GM19438 (cell line): Measurements from ENCODE around the gene CD84.
"Not testable (repeated sequence)": the region's sequence is repeated elsewhere in the genome, so short reads cannot be mapped to it uniquely, and the experiment has no call there.

Experiments used
- ATAC-seq: cut with Tn5 transposase; IDR thresholded peaks from one replicate; pipeline ENCODE4 v1.9.1; 2021; ENCODE audit warnings: low read depth; ENCODE audit not compliant: unreplicated experiment

Gene CD84

DNA sequence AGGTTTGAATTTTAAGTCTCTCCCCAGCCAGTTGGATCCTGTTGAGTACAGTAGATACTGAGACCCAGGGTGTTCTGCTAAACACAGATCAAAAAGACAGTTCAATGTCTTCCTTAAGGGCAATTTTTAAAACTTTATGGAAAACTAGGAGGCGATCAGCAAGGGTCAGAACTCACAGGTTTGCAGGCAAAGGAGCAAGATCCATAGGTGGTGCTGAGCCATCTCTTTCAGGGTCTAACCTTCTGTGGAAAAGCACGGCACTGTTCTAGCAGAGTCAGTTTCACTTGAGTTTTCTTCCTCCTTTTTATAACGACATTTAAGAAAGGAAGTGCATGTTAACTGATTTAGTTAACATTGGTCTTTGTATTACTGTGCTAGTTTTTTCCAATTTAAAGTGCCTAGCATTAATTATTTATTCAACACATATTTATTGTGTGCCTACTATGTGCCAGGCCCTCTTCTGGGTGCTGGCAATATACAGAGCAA lies at the start of gene CD84:
Gene CD84, minus strand, starts transcription at position 281 of the 486 bp plus-strand sequence. Its CDS starts 59 bp downstream, at position 222.
- ATAC-seq: no peak

GRCh38 chr1:160628799-160629263 lies 49.5 kb upstream of the CD84 start:
- ATAC-seq: no peak

- not testable (repeated sequence) for ATAC-seq
These were observed 48.5 kb upstream of the CD84 start for GRCh38 chr1:160627677-160628289.

GRCh38 chr1:160626509-160627342 lies 47.4 kb upstream of the CD84 start:
- ATAC-seq: no peak

- ATAC-seq: no peak
These were observed 46.6 kb upstream of the CD84 start for GRCh38 chr1:160625725-160626498.

- no peak for ATAC-seq
These were observed 46.0 kb upstream of the CD84 start for GRCh38 chr1:160625321-160625720.

DNA sequence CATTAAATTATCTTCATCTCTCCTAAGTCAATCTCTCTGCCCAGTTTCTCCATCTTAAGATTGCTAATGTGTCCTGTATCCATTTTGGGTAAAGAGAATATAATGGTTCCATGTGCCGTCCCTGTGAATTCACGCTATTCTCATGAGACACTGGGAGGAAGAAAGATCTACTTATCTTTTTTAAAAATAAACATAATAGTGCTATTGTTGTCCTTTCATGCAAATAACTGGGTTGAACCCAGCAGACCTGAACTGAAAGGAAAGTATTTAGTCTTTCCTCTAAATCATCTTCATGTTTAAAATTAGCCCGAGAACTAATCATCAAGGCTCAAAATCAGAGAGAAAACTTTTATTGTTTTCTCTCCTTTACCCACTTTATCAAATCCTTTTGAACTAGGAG lies 45.2 kb upstream of the CD84 start:
- ATAC-seq: no peak

DNA sequence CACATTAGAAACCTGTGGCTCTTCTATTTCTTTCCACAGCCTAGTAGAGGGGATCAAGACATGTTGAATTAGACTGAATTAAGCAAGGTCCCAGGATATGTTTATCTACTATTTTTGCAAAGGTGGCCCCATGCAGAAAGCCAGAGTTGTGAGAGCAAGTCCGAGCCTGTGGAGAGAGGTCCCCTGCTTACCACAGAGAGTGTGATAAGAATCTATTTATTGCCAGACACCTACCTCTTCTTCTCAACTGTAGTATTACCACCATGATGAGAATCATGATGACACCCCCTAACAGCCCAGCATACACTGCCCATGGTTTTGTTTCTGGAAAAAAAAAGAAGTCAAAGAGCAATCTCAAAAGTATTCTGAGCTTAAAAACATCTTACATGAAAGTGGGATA lies 44.6 kb upstream of the CD84 start:
- no peak for ATAC-seq

- ATAC-seq: no peak
These were observed 43.9 kb upstream of the CD84 start for GRCh38 chr1:160623227-160623633.

DNA sequence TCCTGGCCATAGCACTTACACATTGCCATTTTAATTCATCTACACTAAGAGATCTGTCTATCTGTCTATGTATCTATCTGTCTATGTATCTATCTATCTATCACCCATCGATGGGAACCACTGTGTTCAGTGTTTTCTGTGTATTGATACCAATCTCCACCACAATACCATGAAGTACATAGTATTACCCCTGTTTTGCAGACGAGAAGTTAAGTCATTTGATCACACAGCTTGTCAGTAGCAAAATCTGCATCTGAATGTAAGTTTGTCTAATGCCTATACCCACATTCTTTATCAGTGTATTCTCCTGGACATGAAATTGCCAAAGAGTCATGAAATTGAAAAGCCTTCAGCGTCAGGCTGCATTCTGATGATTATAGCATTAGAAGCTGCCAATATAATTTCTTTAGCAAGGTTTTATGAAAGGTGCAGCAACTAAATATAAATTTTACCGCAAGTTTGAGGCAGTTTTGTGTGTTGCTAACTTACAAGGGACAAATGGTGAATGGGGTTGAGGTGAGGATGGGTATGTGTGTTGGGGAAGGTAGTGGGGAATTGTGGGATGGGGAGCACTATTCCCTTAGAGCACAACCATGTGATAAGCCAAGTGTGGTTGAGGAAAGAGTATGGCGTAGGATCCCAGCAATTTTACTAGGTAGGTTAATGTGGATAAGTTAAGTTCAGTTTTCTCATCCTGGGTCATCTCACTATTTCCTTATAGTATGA lies 43.4 kb upstream of the CD84 start:
- ATAC-seq: no peak

GRCh38 chr1:160621633-160622413 lies 42.5 kb upstream of the CD84 start:
- no peak for ATAC-seq

DNA sequence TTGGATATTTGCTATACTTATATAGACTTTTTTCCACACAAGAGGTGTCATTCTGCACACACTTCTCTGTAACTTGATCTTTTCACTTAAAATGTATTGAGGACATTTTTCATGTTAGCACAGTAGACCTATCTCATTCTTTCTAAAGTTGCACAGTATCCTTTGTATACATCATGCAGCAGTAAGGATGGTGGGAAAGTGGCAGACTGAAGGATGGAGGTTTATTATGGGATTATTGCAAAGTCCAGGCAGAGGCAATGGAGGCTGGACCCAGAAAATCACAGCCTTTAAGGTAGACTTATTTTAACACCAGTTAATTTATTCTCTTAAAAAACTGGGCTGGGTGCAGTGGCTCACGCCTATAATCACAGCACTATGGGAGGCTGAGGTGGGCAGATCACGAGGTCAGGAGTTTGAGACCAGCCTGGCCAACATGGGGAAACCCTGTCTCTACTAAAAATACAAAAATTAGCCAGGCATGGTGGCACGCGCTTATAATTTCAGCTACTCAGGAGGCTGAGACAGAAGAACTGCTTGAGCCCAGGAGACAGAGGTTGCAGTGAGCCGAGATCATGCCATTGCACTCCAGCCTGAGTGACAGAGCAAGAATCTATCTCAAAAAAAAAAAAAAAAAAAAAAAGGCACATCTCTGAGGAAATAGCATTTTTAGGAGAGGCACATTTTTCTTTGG lies 41.8 kb upstream of the CD84 start:
- no peak for ATAC-seq

DNA sequence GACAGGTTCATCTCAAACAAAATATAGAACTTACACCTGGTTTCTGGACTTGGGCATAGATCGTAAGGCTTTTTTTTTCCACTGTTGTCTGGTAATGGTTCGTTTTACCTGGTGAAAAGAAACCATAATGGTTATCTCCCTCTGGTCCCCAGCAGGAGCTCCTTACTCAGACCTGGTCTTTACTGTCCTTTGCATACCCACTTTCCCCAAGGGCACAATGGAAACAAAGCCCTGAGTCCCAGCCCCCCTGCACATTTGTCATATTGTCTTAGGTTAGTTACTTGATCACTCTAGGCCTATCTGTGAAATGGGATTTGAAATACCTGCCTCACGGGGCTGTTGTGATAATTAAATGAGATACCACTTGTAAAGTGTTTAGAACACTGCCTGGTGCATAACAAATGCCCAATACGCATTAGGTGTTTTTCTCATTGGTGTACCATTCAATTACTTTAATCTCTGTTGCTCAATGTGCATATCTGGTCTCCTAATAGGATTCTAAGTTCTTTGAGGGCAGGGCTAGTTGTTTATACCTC lies 40.5 kb upstream of the CD84 start:
- ATAC-seq: no peak

- ATAC-seq: no peak
These were observed 39.5 kb upstream of the CD84 start for GRCh38 chr1:160618763-160619274.

DNA sequence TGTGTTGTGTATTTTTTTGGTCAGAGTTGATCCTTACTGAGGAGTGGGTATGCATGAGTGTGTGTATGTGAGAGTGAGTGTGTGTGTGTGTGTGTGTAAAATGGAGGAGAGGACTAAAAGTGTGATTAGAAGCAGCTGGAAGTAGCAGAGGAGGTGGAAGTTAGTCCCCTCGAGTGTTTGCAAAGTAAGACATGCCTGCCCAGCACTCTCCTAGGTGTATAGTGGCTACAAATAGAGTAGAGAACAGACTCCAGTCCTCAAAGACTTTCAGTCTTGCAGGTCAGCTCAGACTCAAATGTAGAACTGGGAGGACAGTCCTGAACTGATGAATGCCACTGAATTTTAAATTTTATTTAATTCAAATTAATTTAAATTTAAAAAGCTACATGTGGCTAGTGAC lies 39.0 kb upstream of the CD84 start:
- ATAC-seq: no peak

- ATAC-seq: no peak
These were observed 36.4 kb upstream of the CD84 start for GRCh38 chr1:160615660-160616059.

- no peak for ATAC-seq
These were observed 35.1 kb upstream of the CD84 start for GRCh38 chr1:160614410-160614809.

- no peak for ATAC-seq
These were observed 33.4 kb upstream of the CD84 start for GRCh38 chr1:160612613-160613218.
